WTC11 (cell line): ENCODE data around the gene WNT1. TPM values are rescaled to one million over a fixed set of nuclear protein-coding genes. Genes with fewer than 3 reads are reported as not detected.

Source experiments
- ATAC-seq: fragments of 200-7000 bp; cut with Tn5 transposase; 2 replicates; pipeline ENCODE4 v1.10.0; 2021; ENCODE audit warnings: mild to moderate bottlenecking, moderate library complexity
- CTCF ChIA-PET: fragments of 300-600 bp; sonication (Branson Sonifier 250); formaldehyde crosslinking; loops from one replicate; lab custom pipeline; 2021; ENCODE audit warnings: antibody characterized with exemption; lab: Charles Lee
- POLR2A ChIA-PET: fragments of 350-600 bp; sonication (Branson Sonifier 250); formaldehyde crosslinking; loops from one replicate; lab custom pipeline; 2021; ENCODE audit warnings: antibody characterized with exemption; lab: Charles Lee
- DNase-seq: peaks from one replicate; pipeline ENCODE4 v3.0.0; 2021; ENCODE audit warnings: low spot score
- H3K27ac Mint-ChIP-seq: 2 replicates; pipeline ENCODE4 v1.8.0; 2021; ENCODE audit warnings: mixed read lengths
- H3K27me3 Mint-ChIP-seq: 2 replicates; pipeline ENCODE4 v1.8.0; 2021; ENCODE audit warnings: low read depth, mild to moderate bottlenecking, moderate library complexity, mixed read lengths
- H3K36me3 Mint-ChIP-seq: 2 replicates; pipeline ENCODE4 v1.8.0; 2021; ENCODE audit warnings: mixed read lengths
- H3K4me1 Mint-ChIP-seq: 2 replicates; pipeline ENCODE4 v1.8.0; 2022; ENCODE audit warnings: mixed read lengths
- H3K4me3 Mint-ChIP-seq: 2 replicates; pipeline ENCODE4 v1.8.0; 2021; ENCODE audit warnings: mild to moderate bottlenecking, moderate library complexity, mixed read lengths
- H3K9me3 Mint-ChIP-seq: 2 replicates; pipeline ENCODE4 v1.8.0; 2021; ENCODE audit warnings: mixed read lengths
- ATF1 ChIP-seq: sonication (generic); formaldehyde crosslinking; IDR thresholded peaks from 2 replicates; pipeline ENCODE4 v1.8.1; 2023; ENCODE audit warnings: mild to moderate bottlenecking, moderate library complexity, missing genetic modification reagents
- CDX4 ChIP-seq: fragments of 250-450 bp; sonication (Bioruptor Pico); IDR thresholded peaks from 2 replicates; pipeline ENCODE4 v1.9.0; 2021; ENCODE audit warnings: moderate library complexity, mild to moderate bottlenecking, inconsistent platforms, borderline replicate concordance
- ELF4 ChIP-seq: sonication (generic); formaldehyde crosslinking; IDR thresholded peaks from 2 replicates; pipeline ENCODE4 v1.8.1; 2022; ENCODE audit warnings: low read depth, mild to moderate bottlenecking, moderate library complexity, missing genetic modification reagents
- GABPB1 ChIP-seq: sonication (generic); formaldehyde crosslinking; IDR thresholded peaks from 2 replicates; pipeline ENCODE4 v1.8.1; 2023; ENCODE audit warnings: mild to moderate bottlenecking, missing genetic modification reagents
- JAZF1 ChIP-seq: fragments of 250-450 bp; sonication (Bioruptor Pico); IDR thresholded peaks from 2 replicates; pipeline ENCODE4 v1.9.0; 2021; ENCODE audit warnings: moderate library complexity, mild to moderate bottlenecking, inconsistent platforms
- NR2C2 ChIP-seq: sonication (generic); formaldehyde crosslinking; IDR thresholded peaks from 2 replicates; pipeline ENCODE4 v1.8.0; 2022; ENCODE audit warnings: mild to moderate bottlenecking, missing genetic modification reagents
- TCF7 ChIP-seq: sonication (generic); formaldehyde crosslinking; IDR thresholded peaks from 2 replicates; pipeline ENCODE4 v1.8.0; 2022; ENCODE audit warnings: mild to moderate bottlenecking, low read depth, missing genetic modification reagents, moderate library complexity
- total RNA-seq: library from RNA; stranded (reverse); gene quantifications from 3 replicates; pipeline ENCODE4 v1.2.3, GENCODE V29; 2021
- TF ChIP-seq, protein P1 (sequence below): fragments of 250-450 bp; sonication (Bioruptor Pico); IDR thresholded peaks from 2 replicates; pipeline ENCODE4 v2.1.2; 2022; ENCODE audit warnings: mild to moderate bottlenecking, moderate library complexity
- TF ChIP-seq, protein P2 (sequence below): sonication (generic); formaldehyde crosslinking; IDR thresholded peaks from 2 replicates; pipeline ENCODE4 v1.8.1; 2023; ENCODE audit warnings: mild to moderate bottlenecking, missing genetic modification reagents

The WNT1 gene
- total RNA-seq, 1 experiment from 2014 or later: not detected

- CTCF ChIA-PET: interaction anchor here (2.4 kb wide), 1 partner anchor 56 kb away, joined by 8 read pairs; no protein-coding TSS in a partner anchor
- POLR2A ChIA-PET: interaction anchor here (1.7 kb wide), 1 partner anchor 99 kb away, joined by 3 read pairs; no protein-coding TSS in a partner anchor
- DNase-seq: no peak
- Mint-ChIP-seq H3K4me1 (no peaks in the 10 kb centered on the region), H3K27ac (no peak overlapping the region), H3K4me3 (no peak overlapping the region), H3K27me3 (no peaks in the 10 kb centered on the region), H3K9me3 (no peaks in the 10 kb centered on the region), H3K36me3 (peaks cover 54% of the 10 kb centered on the region)
- TF ChIP-seq JAZF1 (CRISPR knock-in tag) (no peak), TCF7 (CRISPR knock-in tag) (no peak), ELF4 (CRISPR knock-in tag) (no peak), ATF1 (no peak), GABPB1 (CRISPR knock-in tag) (no peak), CDX4 (CRISPR knock-in tag) (no peak), NR2C2 (no peak)
- TF ChIP-seq, protein P1, sequence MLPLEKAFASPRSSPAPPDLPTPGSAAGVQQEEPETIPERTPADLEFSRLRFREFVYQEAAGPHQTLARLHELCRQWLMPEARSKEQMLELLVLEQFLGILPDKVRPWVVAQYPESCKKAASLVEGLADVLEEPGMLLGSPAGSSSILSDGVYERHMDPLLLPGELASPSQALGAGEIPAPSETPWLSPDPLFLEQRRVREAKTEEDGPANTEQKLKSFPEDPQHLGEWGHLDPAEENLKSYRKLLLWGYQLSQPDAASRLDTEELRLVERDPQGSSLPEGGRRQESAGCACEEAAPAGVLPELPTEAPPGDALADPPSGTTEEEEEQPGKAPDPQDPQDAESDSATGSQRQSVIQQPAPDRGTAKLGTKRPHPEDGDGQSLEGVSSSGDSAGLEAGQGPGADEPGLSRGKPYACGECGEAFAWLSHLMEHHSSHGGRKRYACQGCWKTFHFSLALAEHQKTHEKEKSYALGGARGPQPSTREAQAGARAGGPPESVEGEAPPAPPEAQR: no peak
- TF ChIP-seq, protein P2, sequence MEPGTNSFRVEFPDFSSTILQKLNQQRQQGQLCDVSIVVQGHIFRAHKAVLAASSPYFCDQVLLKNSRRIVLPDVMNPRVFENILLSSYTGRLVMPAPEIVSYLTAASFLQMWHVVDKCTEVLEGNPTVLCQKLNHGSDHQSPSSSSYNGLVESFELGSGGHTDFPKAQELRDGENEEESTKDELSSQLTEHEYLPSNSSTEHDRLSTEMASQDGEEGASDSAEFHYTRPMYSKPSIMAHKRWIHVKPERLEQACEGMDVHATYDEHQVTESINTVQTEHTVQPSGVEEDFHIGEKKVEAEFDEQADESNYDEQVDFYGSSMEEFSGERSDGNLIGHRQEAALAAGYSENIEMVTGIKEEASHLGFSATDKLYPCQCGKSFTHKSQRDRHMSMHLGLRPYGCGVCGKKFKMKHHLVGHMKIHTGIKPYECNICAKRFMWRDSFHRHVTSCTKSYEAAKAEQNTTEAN (CRISPR knock-in tag): no peak
- ATAC-seq: no peak
Observed at GRCh38 chr12:49031573-49032161, 53.5 kb downstream of the WNT1 start.

Other genes with a start within 250 kb of the WNT1 start
- gene ADCY6, start 189.2 kb upstream of the WNT1 start, total RNA-seq: 11.9 to 12.8 TPM (median 12.2 TPM) in 3 replicates
- 15.0 to 17.3 TPM (median 17.0 TPM) in 3 replicates for gene CACNB3, start 159.8 kb upstream of the WNT1 start, total RNA-seq
- 91.1 to 107 TPM (median 93.4 TPM) in 3 replicates for gene DDX23, start 126.2 kb upstream of the WNT1 start, total RNA-seq
- gene RND1, start 112.5 kb upstream of the WNT1 start, total RNA-seq: 7.6 to 9.1 TPM (median 8.5 TPM) in 3 replicates
- gene FKBP11, start 52.8 kb upstream of the WNT1 start, total RNA-seq: 54.7 to 64.5 TPM (median 62.9 TPM) in 3 replicates
- gene ARF3, start 20.8 kb upstream of the WNT1 start, total RNA-seq: 238 to 256 TPM (median 248 TPM) in 3 replicates
- 0.50 to 0.55 TPM (median 0.55 TPM) in 3 replicates for gene WNT10B, start 6.6 kb upstream of the WNT1 start, total RNA-seq
- 0.33 to 0.55 TPM (median 0.50 TPM) in 3 replicates for gene DDN, start 21.1 kb downstream of the WNT1 start, total RNA-seq
- 37.9 to 41.6 TPM (median 38.0 TPM) in 3 replicates for gene PRKAG1, start 40.5 kb downstream of the WNT1 start, total RNA-seq
- 100 to 104 TPM (median 101 TPM) in 3 replicates for gene KMT2D, start 82.5 kb downstream of the WNT1 start, total RNA-seq
- gene RHEBL1, start 91.7 kb downstream of the WNT1 start, total RNA-seq: 6.4 to 9.0 TPM (median 6.9 TPM) in 3 replicates
- 0.15 TPM in 1 of 3 replicates, not detected in the others for gene DHH, start 116.5 kb downstream of the WNT1 start, total RNA-seq
- 52.8 to 78.2 TPM (median 53.1 TPM) in 3 replicates for gene LMBR1L, start 132.5 kb downstream of the WNT1 start, total RNA-seq
- gene TUBA1B, start 153.1 kb downstream of the WNT1 start, total RNA-seq: 1,806 to 1,997 TPM (median 1,954 TPM) in 3 replicates
- 195 to 226 TPM (median 203 TPM) in 3 replicates for gene TUBA1A, start 210.8 kb downstream of the WNT1 start, total RNA-seq